NCI-H2107 (cell line): ENCODE results near the gene RAC3.

ENCODE experiments used
- DNase-seq: peaks from one replicate; lab custom pipeline; 2025; lab: John Stamatoyannopoulos, UW

The RAC3 gene

GRCh38 chr17:81999587-81999975 lies 31.9 kb upstream of the RAC3 start:
- no peak for DNase-seq

- DNase-seq, result no peak
Observed at GRCh38 chr17:81999976-82000802, 31.3 kb upstream of the RAC3 start.

- no peak for DNase-seq
Observed at GRCh38 chr17:82000803-82001570, 30.5 kb upstream of the RAC3 start.

- no peak for DNase-seq
Observed at GRCh38 chr17:82001571-82002056, 29.9 kb upstream of the RAC3 start.

- no peak for DNase-seq
Observed at GRCh38 chr17:82003411-82004381, 27.8 kb upstream of the RAC3 start.

- no peak for DNase-seq
Observed at GRCh38 chr17:82004517-82005455, 26.7 kb upstream of the RAC3 start.

GRCh38 chr17:82005701-82006348 lies 25.7 kb upstream of the RAC3 start:
- no peak for DNase-seq

GRCh38 chr17:82006468-82007227 lies 24.8 kb upstream of the RAC3 start:
- no peak for DNase-seq

- DNase-seq, result no peak
Observed at GRCh38 chr17:82007228-82007494, 24.3 kb upstream of the RAC3 start.

- DNase-seq, result no peak
Observed at GRCh38 chr17:82007495-82008257, 23.8 kb upstream of the RAC3 start.

- no peak for DNase-seq
Observed at GRCh38 chr17:82008258-82008940, 23.1 kb upstream of the RAC3 start.

- DNase-seq, result no peak
Observed at GRCh38 chr17:82008941-82009405, 22.5 kb upstream of the RAC3 start.

- no peak for DNase-seq
Observed at GRCh38 chr17:82009413-82009812, 22.1 kb upstream of the RAC3 start.

- no peak for DNase-seq
Observed at GRCh38 chr17:82010575-82011525, 20.6 kb upstream of the RAC3 start.

GRCh38 chr17:82011617-82012187 lies 19.8 kb upstream of the RAC3 start:
- no peak for DNase-seq

GRCh38 chr17:82012261-82012639 lies 19.2 kb upstream of the RAC3 start:
- DNase-seq, result no peak
